HG03039 (cell line): Measurements from ENCODE around the gene FOXJ1.

ENCODE experiments used
- ATAC-seq: cut with Tn5 transposase; IDR thresholded peaks from one replicate; pipeline ENCODE4 v1.9.1; 2021; ENCODE audit warnings: mild to moderate bottlenecking, moderate library complexity; ENCODE audit not compliant: unreplicated experiment

FOXJ1 gene

GRCh38 chr17:76125391-76125675 is 15.7 kb downstream of the FOXJ1 start:
- ATAC-seq: no peak

- no peak for ATAC-seq
Observed at GRCh38 chr17:76124582-76125390, 16.3 kb downstream of the FOXJ1 start.

- no peak for ATAC-seq
Observed at GRCh38 chr17:76123749-76124581, 17.1 kb downstream of the FOXJ1 start.

- ATAC-seq: no peak
Observed at GRCh38 chr17:76123191-76123499, 17.9 kb downstream of the FOXJ1 start.

- no peak for ATAC-seq
Observed at GRCh38 chr17:76122431-76123190, 18.4 kb downstream of the FOXJ1 start.

GRCh38 chr17:76121932-76122430 is 19.1 kb downstream of the FOXJ1 start:
- no peak for ATAC-seq

GRCh38 chr17:76120658-76121008 is 20.4 kb downstream of the FOXJ1 start:
- ATAC-seq: no peak

- ATAC-seq: no peak
Observed at GRCh38 chr17:76119409-76120371, 21.4 kb downstream of the FOXJ1 start.

GRCh38 chr17:76115138-76115754 is 25.8 kb downstream of the FOXJ1 start:
- ATAC-seq: no peak

- no peak for ATAC-seq
Observed at GRCh38 chr17:76111956-76112355, 29.1 kb downstream of the FOXJ1 start.

- ATAC-seq: no peak
Observed at GRCh38 chr17:76107509-76107908, 33.5 kb downstream of the FOXJ1 start.

- no peak for ATAC-seq
Observed at GRCh38 chr17:76106703-76107102, 34.3 kb downstream of the FOXJ1 start.

- no peak for ATAC-seq
Observed at GRCh38 chr17:76104896-76105231, 36.2 kb downstream of the FOXJ1 start.

- no peak for ATAC-seq
Observed at GRCh38 chr17:76104140-76104895, 36.7 kb downstream of the FOXJ1 start.

GRCh38 chr17:76103274-76104139 is 37.5 kb downstream of the FOXJ1 start, which contains the start of gene EXOC7:
TSS of gene EXOC7 (minus strand) at chr17:76103787. CDS start at chr17:76103692, 95 bp downstream.
- peak; percentile 65 for ATAC-seq

GRCh38 chr17:76102944-76103273 is 38.1 kb downstream of the FOXJ1 start:
- ATAC-seq: no peak

- no peak for ATAC-seq
Observed at GRCh38 chr17:76097716-76098295, 43.2 kb downstream of the FOXJ1 start.

- ATAC-seq: no peak
Observed at GRCh38 chr17:76095943-76096342, 45.1 kb downstream of the FOXJ1 start.
